Ovary (tissue), 9 donors: ENCODE data around the gene BCAS1. TPM values are rescaled to one million over a fixed set of nuclear protein-coding genes. Genes with fewer than 3 reads are reported as not detected.

Experiments
- DNase-seq, 5 donors: peaks; one replicate each; pipeline ENCODE4 v3.0.0-alpha.2; 2019 to 2020
- H3K27ac ChIP-seq, 2 donors: fragments of 200-600 bp; one replicate each; pipeline versions ENCODE4 v1.5.1 to v1.8.0; 2019 to 2022
- H3K27me3 ChIP-seq: fragments of 200-600 bp; one replicate; pipeline ENCODE4 v1.8.0; 2022
- H3K36me3 ChIP-seq: fragments of 200-600 bp; sonication (generic); one replicate; pipeline ENCODE4 v1.5.1; 2019
- H3K4me1 ChIP-seq: one replicate; pipeline ENCODE4 v1.8.1; 2013; ENCODE audit warnings: mild to moderate bottlenecking, moderate library complexity; ENCODE audit not compliant: insufficient read depth
- H3K4me3 ChIP-seq: fragments of 200-600 bp; sonication (generic); one replicate; pipeline ENCODE4 v1.5.1; 2017
- H3K9me3 ChIP-seq, 2 donors: fragments of 200-600 bp in 1 of 2; sonication (generic) in 1 of 2; one replicate each; pipeline versions ENCODE4 v1.5.1 to v1.8.1; 2013 to 2019; ENCODE audit warnings: mild to moderate bottlenecking in 1 of 2, moderate library complexity in 1 of 2
- CTCF ChIP-seq, 3 donors: fragments of 450-650 bp in 2 of 3; fragments of 200-600 bp in 1 of 3; IDR thresholded peaks; one replicate each; pipeline versions ENCODE4 v1.5.1 to v1.8.0; 2016 to 2022; ENCODE audit warnings: antibody characterized with exemption in 3 of 3, mild to moderate bottlenecking in 1 of 3
- EP300 ChIP-seq: sonication (generic); formaldehyde crosslinking; IDR thresholded peaks from one replicate; pipeline ENCODE4 v1.6.1; 2017; ENCODE audit warnings: antibody characterized with exemption
- POLR2A ChIP-seq: fragments of 450-650 bp; IDR thresholded peaks from one replicate; pipeline ENCODE4 v1.6.1; 2017; ENCODE audit warnings: antibody characterized with exemption, mild to moderate bottlenecking, moderate library complexity
- WGBS, 3 donors: extraction: QIAGEN DNeasy Blood & Tissue Kit in 1 of 3; methylation state at CpG; one replicate each; pipeline versions ENCODE4 v1.1.5 to v1.1.7; 2013 to 2017; 5-methylcytosine and 5-hydroxymethylcytosine counted together
- intact Hi-C, 4 donors: fragments of 100-400 bp; cut with DNase I; formaldehyde crosslinking; loops; one replicate each; pipeline versions ENCODE4 v1.11.0 to v1.15.1; 2022 to 2023
- polyA plus RNA-seq, 2 donors: library from polyadenylated mRNA; stranded (reverse); fragments of 200-250 nt in 1 of 2; fragments of 350-450 nt in 1 of 2; fragmentation: Illumina TruSeq in 1 of 2; extraction: RNeasy Lipid Tissue Mini Kit (QIAGEN cat#74804) in 1 of 2; gene quantifications; one replicate each; pipeline ENCODE4 v1.2.3, GENCODE V29; 2013 to 2014
- total RNA-seq, 7 donors: library from RNA; depleted of rRNA in 2 of 7; stranded (reverse); fragments of >200 nt in 2 of 7; fragmentation: NEBNext Ultra II Directional in 3 of 7; extraction: Animal tissue kit (Norgen Biotek cat#: 25700) in 3 of 7; gene quantifications; one replicate each; pipeline versions ENCODE4 v1.1.0 to v1.2.4, GENCODE V29; 2016 to 2023
- donor health status: DM: no; HTN: no; CAD: no; lungs with moderate emphysema.
- donor health status: DM: no; HTN: no; CAD: no.
- donor health status: Bipolar disorder and iron deficiency.
- donor health status: DM: yes; HTN: yes; CAD: no.
- donor health status: DM: no; HTN: no; CAD: no.
- donor health status: DM: yes; HTN: yes; CAD: no.

The BCAS1 gene
- total and polyA plus RNA-seq, 9 donors = 0.13 to 0.92 (median 0.51) TPM; not detected in 2

- no peak overlapping the region for H3K27ac ChIP-seq
- DNase-seq = no peak
- H3K4me1 ChIP-seq = no peaks in the 10 kb centered on the region
- no peaks in the 10 kb centered on the region for H3K27me3 ChIP-seq
- 70 to 71% (median 70%) methylated on average over 15 of the region's 15 CpGs for WGBS, 3 donors
- intact Hi-C loops = no loop called here
- H3K9me3 ChIP-seq = peaks cover 0 to 3% of the 10 kb centered on the region in 2 donors
- no peaks in the 10 kb centered on the region for H3K36me3 ChIP-seq
- TF ChIP-seq EP300 = no peak
- no peak for TF ChIP-seq CTCF (IDR thresholded peaks at IDR 0.05)
- no peak for TF ChIP-seq POLR2A
- H3K4me3 ChIP-seq = no peak overlapping the region
These were observed 44.9 kb upstream of the BCAS1 start for GRCh38 chr20:54115172-54115854.

- Histone ChIP-seq H3K4me1 (no peaks in the 10 kb centered on the region), H3K9me3 (peaks cover 0 to 3% of the 10 kb centered on the region in 2 donors), H3K27me3 (no peaks in the 10 kb centered on the region), H3K36me3 (no peaks in the 10 kb centered on the region), H3K27ac (no peak overlapping the region), H3K4me3 (no peak overlapping the region)
- WGBS, 3 donors = 66 to 76% (median 70%) methylated on average over 2 of the region's 2 CpGs
- intact Hi-C loops = no loop called here
- no peak for TF ChIP-seq CTCF (IDR thresholded peaks at IDR 0.05)
- TF ChIP-seq POLR2A = no peak
- no peak for TF ChIP-seq EP300
- no peak for DNase-seq
These were observed 43.7 kb upstream of the BCAS1 start for GRCh38 chr20:54114109-54114508.

GRCh38 chr20:54113566-54113965 lies 43.2 kb upstream of the BCAS1 start:
- H3K4me3 ChIP-seq = no peak overlapping the region
- no peaks in the 10 kb centered on the region for H3K4me1 ChIP-seq
- no peak for DNase-seq
- WGBS, 3 donors = 82 to 93% (median 86%) methylated on average over 2 of the region's 2 CpGs
- no peaks in the 10 kb centered on the region for H3K36me3 ChIP-seq
- H3K27me3 ChIP-seq = no peaks in the 10 kb centered on the region
- intact Hi-C loops = no loop called here
- H3K27ac ChIP-seq = no peak overlapping the region
- peaks cover 0 to 3% of the 10 kb centered on the region in 2 donors for H3K9me3 ChIP-seq
- TF ChIP-seq CTCF (IDR thresholded peaks at IDR 0.05) = no peak
- TF ChIP-seq EP300 = no peak
- TF ChIP-seq POLR2A = no peak

- Histone ChIP-seq H3K9me3 (peaks cover 0 to 3% of the 10 kb centered on the region in 2 donors), H3K36me3 (no peaks in the 10 kb centered on the region), H3K27me3 (no peaks in the 10 kb centered on the region), H3K4me3 (no peak overlapping the region), H3K4me1 (no peaks in the 10 kb centered on the region), H3K27ac (no peak overlapping the region)
- intact Hi-C loops = no loop called here
- WGBS, 3 donors = 86 to 88% (median 87%) methylated on average over 4 of the region's 4 CpGs
- TF ChIP-seq CTCF (IDR thresholded peaks at IDR 0.05) = no peak
- no peak for TF ChIP-seq EP300
- no peak for DNase-seq
These were observed 42.0 kb upstream of the BCAS1 start for GRCh38 chr20:54112221-54112884.
